ENCODE data around the gene KDSR.

- TF ChIP-seq POLR2AphosphoS5 (IDR thresholded peaks at IDR 0.05) = no peak
- no peak for TF ChIP-seq CTCF (IDR thresholded peaks at IDR 0.05; ENCODE audit: poor library complexity, severe bottlenecking)
- TF ChIP-seq EP300 (conservative IDR thresholded peaks at IDR 0.05; ENCODE audit: poor library complexity, severe bottlenecking) = no peak
Measured at GRCh38 chr18:63313396-63313917, 53.5 kb downstream of the KDSR start.
